Activated T-helper 17 cell treated with anti-CD3 and anti-CD28 coated beads, Interleukin-2, amount 50 U/mL, for 72 hours (primary cell): ENCODE results near the gene PRKN. TPM values are rescaled to one million over a fixed set of nuclear protein-coding genes. Genes with fewer than 3 reads are reported as not detected.

Source experiments
- ATAC-seq: fragments of 150-1000 bp; cut with Tn5 transposase; replicated peaks from 2 replicates; pipeline ENCODE4 v1.10.0; 2021; ENCODE audit warnings: mild to moderate bottlenecking, moderate library complexity
- H3K27ac Mint-ChIP-seq: one replicate; pipeline ENCODE4 v1.8.0; 2022; ENCODE audit warnings: mixed read lengths
- H3K27me3 Mint-ChIP-seq: one replicate; pipeline ENCODE4 v1.8.0; 2022; ENCODE audit warnings: mixed read lengths
- H3K36me3 Mint-ChIP-seq: one replicate; pipeline ENCODE4 v1.8.0; 2022; ENCODE audit warnings: low read depth, mild to moderate bottlenecking, mixed read lengths
- H3K4me1 Mint-ChIP-seq: one replicate; pipeline ENCODE4 v1.8.0; 2022; ENCODE audit warnings: mixed read lengths
- H3K4me3 Mint-ChIP-seq: one replicate; pipeline ENCODE4 v1.8.0; 2022; ENCODE audit warnings: mild to moderate bottlenecking, mixed read lengths
- H3K9me3 Mint-ChIP-seq: one replicate; pipeline ENCODE4 v1.8.0; 2022; ENCODE audit warnings: mixed read lengths
- total RNA-seq, 2 donors: library from RNA; stranded (reverse); gene quantifications; one replicate each; pipeline ENCODE4 v1.2.3, GENCODE V29; 2022

The PRKN gene
- total RNA-seq, 2 donors from 2014 or later: 0.84 to 0.87 TPM

DNA sequence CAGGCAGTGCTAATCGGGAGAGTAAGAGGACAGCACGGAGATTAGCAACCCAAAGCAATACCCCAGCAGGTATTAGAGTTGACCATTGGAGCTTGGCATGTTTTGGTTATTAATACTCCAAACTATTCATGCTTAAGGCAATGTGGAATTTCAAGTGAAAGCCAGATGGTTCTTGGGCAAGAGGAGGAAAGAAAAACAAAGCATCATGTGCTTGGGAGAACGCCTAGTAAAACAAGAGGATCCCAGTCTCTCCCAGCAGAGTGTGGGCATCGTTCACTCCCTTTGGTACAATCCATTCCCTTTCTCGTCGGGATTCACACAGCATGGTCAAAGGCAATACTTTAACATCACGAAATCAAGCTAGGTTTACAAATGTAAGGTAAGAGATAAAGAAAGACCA is 349.8 kb downstream of the PRKN start:
- Mint-ChIP-seq H3K27ac (no peak overlapping the region), H3K4me1 (no peaks in the 10 kb centered on the region), H3K36me3 (no peaks in the 10 kb centered on the region), H3K4me3 (no peak overlapping the region), H3K27me3 (no peaks in the 10 kb centered on the region), H3K9me3 (peaks cover 4% of the 10 kb centered on the region)
- no peak for ATAC-seq

DNA sequence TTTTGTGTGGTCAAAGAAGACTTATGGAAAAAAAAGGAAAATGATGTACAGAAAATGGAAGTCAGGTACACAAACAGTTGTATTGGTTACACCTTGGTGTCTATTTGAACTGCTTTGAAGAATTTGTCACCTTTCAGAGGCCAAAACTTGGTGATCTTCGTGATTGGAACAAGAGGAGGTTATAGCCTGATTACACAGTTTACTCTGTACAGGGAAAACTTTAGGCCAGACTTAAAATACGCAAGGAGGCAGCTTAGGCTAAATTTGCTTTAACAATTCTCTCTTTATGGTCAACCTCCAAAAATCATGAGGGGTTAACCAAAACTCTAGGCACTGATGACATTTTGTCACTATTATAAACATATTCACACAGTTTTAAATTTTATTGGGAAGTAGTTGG is 353.7 kb downstream of the PRKN start:
- H3K27me3 Mint-ChIP-seq: no peaks in the 10 kb centered on the region
- no peak overlapping the region for H3K27ac Mint-ChIP-seq
- peaks cover 4% of the 10 kb centered on the region for H3K9me3 Mint-ChIP-seq
- no peak overlapping the region for H3K4me3 Mint-ChIP-seq
- H3K4me1 Mint-ChIP-seq: no peaks in the 10 kb centered on the region
- no peaks in the 10 kb centered on the region for H3K36me3 Mint-ChIP-seq
- ATAC-seq: no peak

DNA sequence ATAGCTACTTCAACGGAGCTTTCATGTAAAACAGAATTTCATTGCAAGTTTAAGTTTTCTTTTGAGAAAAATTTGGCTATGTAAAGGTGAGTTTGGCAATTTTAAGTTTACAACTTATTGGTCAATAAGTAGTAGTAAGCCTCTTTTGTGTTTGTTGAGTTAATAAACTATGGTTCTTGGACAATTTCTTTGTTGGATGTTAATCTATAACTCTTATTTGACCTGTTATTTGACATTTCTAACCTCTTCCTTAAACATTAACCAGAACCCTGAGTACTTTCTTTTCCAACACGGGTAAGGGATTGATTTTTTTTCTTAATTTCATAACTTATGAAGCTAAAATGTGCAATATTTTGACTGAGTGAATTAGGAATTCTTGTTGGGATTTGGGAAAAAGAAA is 354.4 kb downstream of the PRKN start:
- Mint-ChIP-seq H3K4me3 (no peak overlapping the region), H3K36me3 (no peaks in the 10 kb centered on the region), H3K27me3 (no peaks in the 10 kb centered on the region), H3K4me1 (no peaks in the 10 kb centered on the region), H3K9me3 (peaks cover 4% of the 10 kb centered on the region), H3K27ac (no peak overlapping the region)
- no peak for ATAC-seq

DNA sequence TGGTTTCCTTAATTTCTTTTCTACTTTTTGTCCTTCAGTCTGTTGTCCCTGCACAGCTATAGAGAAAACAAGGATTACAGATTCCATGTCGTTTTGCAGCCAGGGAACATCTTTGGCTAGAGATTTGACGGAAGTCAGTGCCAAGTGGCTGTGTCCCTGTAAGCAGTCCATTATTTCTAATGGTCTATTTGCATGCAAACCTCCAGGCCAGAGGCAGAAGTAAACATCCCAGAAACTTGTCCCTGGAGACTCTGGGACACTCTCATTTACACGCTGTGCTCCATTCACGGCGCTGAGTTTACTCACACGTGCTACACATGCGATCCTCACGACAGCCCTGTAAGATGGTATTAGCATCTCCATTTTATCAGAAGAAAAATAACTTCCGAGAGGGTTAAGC is 355.5 kb downstream of the PRKN start:
- no peaks in the 10 kb centered on the region for H3K27me3 Mint-ChIP-seq
- peaks cover 4% of the 10 kb centered on the region for H3K9me3 Mint-ChIP-seq
- no peak overlapping the region for H3K27ac Mint-ChIP-seq
- H3K36me3 Mint-ChIP-seq: no peaks in the 10 kb centered on the region
- no peak overlapping the region for H3K4me3 Mint-ChIP-seq
- no peaks in the 10 kb centered on the region for H3K4me1 Mint-ChIP-seq
- no peak for ATAC-seq

DNA sequence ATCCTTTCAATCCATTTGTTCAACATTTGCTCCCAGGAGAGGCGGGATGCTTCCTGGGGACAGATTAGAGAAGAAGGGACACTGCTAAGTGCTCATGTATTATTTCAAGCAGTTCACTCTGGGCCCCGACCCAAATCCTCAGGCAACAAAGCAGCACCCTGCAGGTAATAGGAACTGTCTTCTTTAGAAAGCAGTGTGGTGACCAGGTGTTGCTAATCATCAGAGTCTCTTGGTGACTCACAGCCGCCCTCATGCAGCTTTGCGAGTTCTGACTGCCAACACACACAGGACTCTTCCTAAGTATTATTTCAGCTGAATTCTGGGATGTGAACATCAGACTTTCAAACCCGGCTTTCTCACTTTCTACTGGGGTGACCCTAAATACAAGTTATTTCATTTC is 356.4 kb downstream of the PRKN start:
- Mint-ChIP-seq H3K4me3 (no peak overlapping the region), H3K36me3 (no peaks in the 10 kb centered on the region), H3K27me3 (no peaks in the 10 kb centered on the region), H3K27ac (no peak overlapping the region), H3K4me1 (no peaks in the 10 kb centered on the region), H3K9me3 (peaks cover 3% of the 10 kb centered on the region)
- ATAC-seq: no peak

DNA sequence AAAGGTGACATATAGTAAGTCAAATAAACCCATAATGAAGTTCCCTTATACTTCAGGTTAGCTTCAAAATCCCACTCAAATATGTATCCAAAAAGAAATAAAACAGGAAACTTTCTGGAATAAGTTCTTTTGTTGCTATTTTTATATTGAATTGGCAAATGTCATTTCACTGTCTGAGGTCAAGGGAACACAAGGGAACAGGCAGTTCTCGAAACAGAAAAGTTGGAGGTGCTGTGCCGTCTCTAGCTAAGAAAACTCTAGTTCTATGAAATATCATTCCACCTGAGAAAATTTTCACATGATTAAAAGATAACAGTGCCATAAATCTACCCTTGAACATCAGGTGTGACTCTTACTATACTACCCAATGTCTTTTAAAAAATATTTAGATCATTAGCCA is 358.5 kb downstream of the PRKN start:
- no peaks in the 10 kb centered on the region for H3K36me3 Mint-ChIP-seq
- no peak overlapping the region for H3K27ac Mint-ChIP-seq
- no peak overlapping the region for H3K4me3 Mint-ChIP-seq
- no peaks in the 10 kb centered on the region for H3K4me1 Mint-ChIP-seq
- H3K9me3 Mint-ChIP-seq: no peaks in the 10 kb centered on the region
- H3K27me3 Mint-ChIP-seq: no peaks in the 10 kb centered on the region
- no peak for ATAC-seq

DNA sequence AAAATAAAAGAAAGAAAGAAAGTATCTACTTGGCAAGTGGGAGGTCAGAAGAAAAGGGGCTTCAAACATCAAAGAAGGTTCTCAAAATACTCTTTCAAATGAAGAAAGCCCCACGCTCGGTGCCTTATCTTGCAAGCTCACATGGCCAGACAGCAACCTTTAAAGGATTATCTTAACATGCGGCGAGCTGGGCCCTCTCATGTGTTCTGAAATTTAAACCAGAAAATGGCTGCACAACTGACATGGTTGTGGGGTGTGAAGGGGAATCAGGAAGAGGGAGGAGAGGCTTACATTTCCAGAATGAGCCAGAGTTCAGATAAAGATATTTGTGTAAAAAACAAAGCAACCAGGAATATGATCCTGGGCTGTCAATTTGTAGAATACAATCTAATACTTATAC is 363.1 kb downstream of the PRKN start:
- H3K4me3 Mint-ChIP-seq: no peak overlapping the region
- H3K4me1 Mint-ChIP-seq: no peaks in the 10 kb centered on the region
- no peaks in the 10 kb centered on the region for H3K36me3 Mint-ChIP-seq
- no peak for ATAC-seq
- no peaks in the 10 kb centered on the region for H3K9me3 Mint-ChIP-seq
- no peak overlapping the region for H3K27ac Mint-ChIP-seq
- H3K27me3 Mint-ChIP-seq: no peaks in the 10 kb centered on the region

DNA sequence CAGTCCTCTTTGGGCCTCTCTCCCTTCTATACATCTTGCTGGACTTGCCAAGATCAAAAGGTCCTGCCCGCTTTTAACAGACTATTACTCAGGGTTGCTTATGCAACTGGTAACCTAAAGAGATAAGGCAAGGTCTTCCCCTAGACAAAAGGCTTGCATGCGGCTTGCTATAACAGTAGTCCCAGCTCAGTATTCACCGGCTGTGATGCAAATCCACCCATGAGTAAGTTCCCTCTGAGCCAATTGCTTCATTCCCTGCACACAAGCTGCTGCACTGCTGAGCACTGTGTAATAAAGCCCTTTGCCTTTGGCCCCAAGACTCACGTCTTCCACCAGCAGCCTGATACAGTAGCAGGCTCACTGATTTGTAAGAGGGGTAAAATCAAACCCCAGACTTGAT is 363.8 kb downstream of the PRKN start:
- Mint-ChIP-seq H3K27ac (no peak overlapping the region), H3K4me1 (no peaks in the 10 kb centered on the region), H3K36me3 (no peaks in the 10 kb centered on the region), H3K27me3 (no peaks in the 10 kb centered on the region), H3K4me3 (no peak overlapping the region), H3K9me3 (no peaks in the 10 kb centered on the region)
- no peak for ATAC-seq

DNA sequence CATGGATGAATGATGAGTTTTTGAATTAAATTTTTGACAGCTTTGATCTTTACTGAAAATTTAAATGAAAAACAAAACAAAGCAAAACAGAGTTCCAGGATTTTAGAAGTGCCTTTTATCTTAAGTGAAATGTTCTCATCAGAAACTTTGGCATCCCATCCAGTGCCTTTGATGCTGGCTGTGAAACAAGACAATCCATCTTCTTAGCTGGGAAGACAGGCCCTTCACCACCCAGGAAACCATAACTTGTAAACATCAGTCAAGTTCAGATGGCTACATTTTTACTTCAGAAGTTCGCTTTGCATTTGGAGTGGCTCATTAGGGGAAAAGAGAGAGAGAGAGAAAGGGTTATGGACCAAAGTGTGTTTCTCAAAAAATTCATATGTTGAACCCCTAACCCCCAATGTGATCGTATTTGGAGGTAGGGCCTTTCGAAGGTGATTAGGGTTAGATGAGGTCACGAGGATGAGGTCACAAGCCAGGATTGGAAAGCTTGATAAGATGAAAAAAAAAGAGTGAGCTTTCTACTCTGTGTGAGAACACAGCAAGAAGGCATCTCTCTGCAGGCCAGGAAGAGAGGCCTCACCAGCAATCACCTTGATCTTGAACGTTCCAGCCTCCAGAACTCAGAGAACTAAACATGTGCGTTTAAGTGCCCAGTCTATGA is 366.5 kb downstream of the PRKN start:
- Mint-ChIP-seq H3K4me3 (no peak overlapping the region), H3K27ac (no peak overlapping the region), H3K36me3 (no peaks in the 10 kb centered on the region), H3K4me1 (no peaks in the 10 kb centered on the region), H3K9me3 (no peaks in the 10 kb centered on the region), H3K27me3 (no peaks in the 10 kb centered on the region)
- ATAC-seq: no peak

DNA sequence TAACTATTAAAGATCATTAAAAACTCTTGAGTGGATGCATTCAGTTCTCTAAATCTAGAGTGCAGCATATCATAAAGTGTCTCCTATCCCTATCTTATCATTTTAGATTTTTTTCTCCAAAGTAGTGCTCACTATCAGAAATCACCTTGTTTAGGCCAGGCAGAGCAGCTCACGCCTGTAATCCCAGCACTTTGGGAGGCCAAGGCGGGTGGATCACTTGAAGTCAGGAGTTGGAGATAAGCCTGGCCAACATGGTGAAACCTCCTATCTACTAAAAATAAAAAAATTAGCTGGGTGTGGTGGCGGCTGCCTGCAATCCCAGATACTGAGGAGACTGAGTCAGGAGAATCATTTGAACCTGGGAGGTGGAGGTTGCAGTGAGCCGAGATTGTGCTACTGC is 368.9 kb downstream of the PRKN start:
- no peaks in the 10 kb centered on the region for H3K36me3 Mint-ChIP-seq
- ATAC-seq: no peak
- no peak overlapping the region for H3K27ac Mint-ChIP-seq
- H3K4me1 Mint-ChIP-seq: no peaks in the 10 kb centered on the region
- H3K27me3 Mint-ChIP-seq: no peaks in the 10 kb centered on the region
- no peaks in the 10 kb centered on the region for H3K9me3 Mint-ChIP-seq
- H3K4me3 Mint-ChIP-seq: no peak overlapping the region

DNA sequence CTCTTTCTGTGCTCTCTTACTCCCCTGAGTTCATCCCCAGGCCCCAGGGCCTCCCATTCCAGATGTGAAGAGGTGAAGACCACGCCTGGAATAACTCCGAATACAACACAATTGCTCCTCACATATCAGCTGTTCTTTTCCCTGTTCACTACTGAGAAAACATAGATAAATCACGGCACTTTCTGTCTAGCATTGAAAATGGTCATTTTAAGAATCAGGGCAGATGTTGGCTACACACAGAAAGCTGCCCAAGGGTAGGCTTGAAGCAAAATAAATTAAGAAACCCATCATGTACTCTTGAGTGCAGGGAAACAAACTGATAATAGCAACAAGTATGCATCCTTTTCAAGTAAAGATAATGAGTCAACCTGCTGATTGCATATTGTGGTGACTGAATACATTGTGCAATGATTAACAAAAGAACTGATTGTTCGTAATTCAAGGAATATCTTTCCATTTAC is 382.5 kb downstream of the PRKN start:
- no peak overlapping the region for H3K27ac Mint-ChIP-seq
- H3K27me3 Mint-ChIP-seq: no peaks in the 10 kb centered on the region
- no peaks in the 10 kb centered on the region for H3K9me3 Mint-ChIP-seq
- H3K4me1 Mint-ChIP-seq: no peaks in the 10 kb centered on the region
- H3K36me3 Mint-ChIP-seq: no peaks in the 10 kb centered on the region
- H3K4me3 Mint-ChIP-seq: no peak overlapping the region
- ATAC-seq: no peak

DNA sequence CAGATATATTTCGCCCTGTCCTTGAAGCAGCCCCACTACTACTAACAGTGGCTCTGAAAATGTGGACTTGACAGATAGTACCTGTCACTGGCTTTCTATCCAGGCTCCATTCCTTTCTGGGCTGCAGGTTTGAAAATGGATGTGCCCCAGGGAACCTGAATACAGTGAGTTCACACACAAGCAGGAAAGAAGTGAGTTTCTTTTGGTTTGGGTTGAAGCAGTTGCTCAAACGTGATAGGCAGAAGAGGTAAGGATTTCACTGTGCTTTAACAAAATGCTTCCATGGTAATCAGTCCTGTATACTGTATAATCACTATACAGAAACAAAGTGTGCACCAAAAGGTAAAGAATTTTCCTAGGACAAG is 382.9 kb downstream of the PRKN start:
- no peaks in the 10 kb centered on the region for H3K4me1 Mint-ChIP-seq
- no peaks in the 10 kb centered on the region for H3K9me3 Mint-ChIP-seq
- ATAC-seq: no peak
- H3K4me3 Mint-ChIP-seq: no peak overlapping the region
- no peaks in the 10 kb centered on the region for H3K27me3 Mint-ChIP-seq
- no peak overlapping the region for H3K27ac Mint-ChIP-seq
- no peaks in the 10 kb centered on the region for H3K36me3 Mint-ChIP-seq

DNA sequence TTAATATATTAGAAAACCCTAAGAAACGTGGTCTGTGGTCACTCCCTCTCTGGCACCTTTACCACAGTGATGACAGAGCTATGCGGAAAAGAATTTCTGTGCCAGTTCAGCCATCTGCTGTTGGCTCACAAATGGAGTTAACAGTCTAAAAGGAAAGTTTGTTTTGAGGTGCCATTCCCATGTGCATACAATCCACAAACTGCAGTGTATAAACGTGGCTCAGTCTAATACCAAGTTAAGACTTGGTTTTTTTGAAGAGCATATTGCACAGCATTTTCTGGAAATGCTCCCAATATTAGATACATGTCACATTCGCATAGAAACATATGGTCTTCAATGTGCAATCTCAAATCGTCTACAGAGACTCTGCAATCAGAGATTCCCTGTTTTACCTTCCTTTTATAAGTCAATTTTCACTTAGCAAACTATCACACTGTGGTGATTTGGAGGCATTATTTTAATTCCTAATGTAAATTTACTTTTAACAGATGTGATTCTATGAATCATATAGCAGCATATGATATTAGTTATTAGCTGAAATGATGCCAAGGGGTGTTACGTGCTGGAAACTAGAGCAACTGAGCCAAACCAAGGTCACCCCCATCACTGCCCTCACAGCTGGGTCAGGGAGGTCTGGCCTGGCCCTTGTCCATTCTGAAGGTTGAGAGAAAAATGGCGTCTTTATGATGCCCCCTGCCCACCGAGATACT is 383.5 kb downstream of the PRKN start:
- Mint-ChIP-seq H3K4me1 (no peaks in the 10 kb centered on the region), H3K4me3 (no peak overlapping the region), H3K27me3 (no peaks in the 10 kb centered on the region), H3K27ac (no peak overlapping the region), H3K9me3 (no peaks in the 10 kb centered on the region), H3K36me3 (no peaks in the 10 kb centered on the region)
- ATAC-seq: no peak

DNA sequence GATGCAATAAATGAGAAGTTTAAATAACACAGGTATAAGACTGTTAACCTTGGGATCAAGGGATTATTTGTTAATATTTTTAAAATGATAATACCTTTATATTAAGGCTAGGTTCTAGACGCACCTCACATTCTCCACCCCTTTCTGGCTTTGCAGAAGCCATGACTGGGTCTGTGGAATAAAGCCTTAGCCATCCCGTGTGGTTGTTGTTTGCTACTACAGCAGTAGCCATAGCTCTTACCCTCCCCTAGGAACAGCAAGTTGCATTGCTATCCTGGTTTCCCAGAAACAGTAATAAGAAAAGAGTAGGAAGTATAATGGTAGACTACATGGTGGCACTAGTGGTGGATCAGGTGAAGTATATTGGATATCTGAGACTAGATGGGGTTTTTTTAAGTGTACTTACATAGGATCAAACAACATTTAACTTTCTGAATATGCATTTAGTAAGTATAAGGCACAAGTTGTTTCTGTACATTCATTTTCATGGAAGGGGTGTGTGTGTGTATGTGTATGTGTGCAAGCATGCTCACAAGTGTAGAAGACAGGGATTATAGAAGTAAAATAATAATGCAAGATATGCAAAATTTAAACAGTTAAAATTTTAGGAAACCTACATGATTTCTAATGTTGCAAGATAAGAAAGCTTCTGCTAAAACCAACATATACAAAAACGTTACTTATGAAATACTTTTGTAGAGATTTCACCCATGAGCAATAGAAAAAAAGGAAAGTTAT is 384.2 kb downstream of the PRKN start:
- H3K4me3 Mint-ChIP-seq: no peak overlapping the region
- H3K4me1 Mint-ChIP-seq: no peaks in the 10 kb centered on the region
- no peaks in the 10 kb centered on the region for H3K9me3 Mint-ChIP-seq
- H3K36me3 Mint-ChIP-seq: no peaks in the 10 kb centered on the region
- no peak for ATAC-seq
- H3K27ac Mint-ChIP-seq: no peak overlapping the region
- no peaks in the 10 kb centered on the region for H3K27me3 Mint-ChIP-seq

DNA sequence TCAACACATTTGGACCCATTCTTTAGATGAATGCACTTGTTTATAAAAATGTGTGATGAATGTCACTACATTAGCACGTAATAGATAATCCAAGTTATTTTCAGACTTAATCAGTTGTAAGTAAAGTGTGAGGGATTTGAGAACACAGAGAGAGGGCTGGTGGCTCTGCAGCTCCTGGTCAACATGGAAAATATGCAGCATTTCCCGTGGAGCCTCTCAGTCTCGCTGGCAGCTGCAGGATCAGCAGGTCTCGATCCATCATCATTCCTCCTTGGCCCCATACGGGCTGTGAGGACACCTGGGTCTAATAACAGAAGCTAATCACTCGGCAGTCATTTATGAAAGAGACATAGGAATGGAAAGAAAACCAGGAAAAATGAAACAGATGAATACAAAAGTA is 390.2 kb downstream of the PRKN start:
- Mint-ChIP-seq H3K4me1 (no peaks in the 10 kb centered on the region), H3K27me3 (no peaks in the 10 kb centered on the region), H3K9me3 (no peaks in the 10 kb centered on the region), H3K4me3 (no peak overlapping the region), H3K36me3 (no peaks in the 10 kb centered on the region), H3K27ac (no peak overlapping the region)
- no peak for ATAC-seq
